Measurements from ENCODE around the gene CLEC4C.

CLEC4C gene

GRCh38 chr12:7716381-7716780 is 30.8 kb downstream of the CLEC4C start:
- no peak for TF ChIP-seq ZFX (IDR thresholded peaks at IDR 0.05; ENCODE audit: borderline replicate concordance)
- TF ChIP-seq CTCF (IDR thresholded peaks at IDR 0.05) = peak; percentile 58
- H3K27ac ChIP-seq = no peak overlapping the region

GRCh38 chr12:7712841-7713442 is 34.2 kb downstream of the CLEC4C start:
- H3K27ac ChIP-seq = no peak overlapping the region
- TF ChIP-seq ZFX (IDR thresholded peaks at IDR 0.05; ENCODE audit: borderline replicate concordance) (no peak), CTCF (IDR thresholded peaks at IDR 0.05) (no peak)

GRCh38 chr12:7711133-7711532 is 36.0 kb downstream of the CLEC4C start, which contains the start of gene DPPA3:
Gene DPPA3, plus strand, starts transcription at chr12:7711433. Its CDS starts 138 bp downstream, at chr12:7711571.
- TF ChIP-seq ZFX (IDR thresholded peaks at IDR 0.05; ENCODE audit: borderline replicate concordance) = no peak
- no peak for TF ChIP-seq CTCF (IDR thresholded peaks at IDR 0.05)
- no peak within 1 kb of the TSS for H3K27ac ChIP-seq

GRCh38 chr12:7709969-7710675 is 37.1 kb downstream of the CLEC4C start:
- H3K27ac ChIP-seq = no peak overlapping the region
- TF ChIP-seq ZFX (IDR thresholded peaks at IDR 0.05; ENCODE audit: borderline replicate concordance) (no peak), CTCF (IDR thresholded peaks at IDR 0.05) (no peak)

- no peak overlapping the region for H3K27ac ChIP-seq
- TF ChIP-seq ZFX (IDR thresholded peaks at IDR 0.05; ENCODE audit: borderline replicate concordance) = no peak
- no peak for TF ChIP-seq CTCF (IDR thresholded peaks at IDR 0.05)
These were observed 41.3 kb downstream of the CLEC4C start for GRCh38 chr12:7705846-7706245.

- H3K27ac ChIP-seq = no peak within 1 kb of the TSS
- TF ChIP-seq CTCF (IDR thresholded peaks at IDR 0.05) (no peak), ZFX (IDR thresholded peaks at IDR 0.05; ENCODE audit: borderline replicate concordance) (no peak)
These were observed 51.5 kb downstream of the CLEC4C start, which contains the start of gene GDF3 for GRCh38 chr12:7695566-7696197. Gene GDF3, minus strand, starts transcription at chr12:7695775. Its CDS starts 47 bp downstream, at chr12:7695728.

- TF ChIP-seq CTCF (IDR thresholded peaks at IDR 0.05) = no peak
- TF ChIP-seq ZFX (IDR thresholded peaks at IDR 0.05; ENCODE audit: borderline replicate concordance) = no peak
These were observed 52.0 kb downstream of the CLEC4C start for GRCh38 chr12:7695237-7695560.

More at GRCh38 chr12:7695237-7695560, 52.0 kb downstream of the CLEC4C start:
- H3K27ac ChIP-seq = no peak overlapping the region
